DND-41 (cell line): ENCODE measurements around the gene NTMT1.

Experiments
- ATAC-seq: fragments of 200-7000 bp; cut with Tn5 transposase; 3 replicates; pipeline ENCODE4 v1.9.1; 2021; ENCODE audit warnings: low read depth; ENCODE audit not compliant: insufficient read depth
- DNase-seq: peaks from one replicate; pipeline ENCODE4 v3.0.0-alpha.2; 2020
- H2AFZ ChIP-seq: 2 replicates; pipeline ENCODE4 v1.6.0; 2012; ENCODE audit warnings: low read depth, low read length
- H3K27ac ChIP-seq: 2 replicates; pipeline ENCODE4 v1.5.1; 2012; ENCODE audit warnings: low read length, inconsistent platforms
- H3K27me3 ChIP-seq: fragments of 200-600 bp; sonication (generic); 2 replicates; pipeline ENCODE4 v1.6.0; 2012; ENCODE audit warnings: low read length, mild to moderate bottlenecking, inconsistent platforms; ENCODE audit not compliant: insufficient read depth, poor library complexity
- H3K36me3 ChIP-seq: 2 replicates; pipeline ENCODE4 v1.5.1; 2012; ENCODE audit warnings: low read length, inconsistent platforms; ENCODE audit not compliant: insufficient read depth
- H3K4me1 ChIP-seq: 2 replicates; pipeline ENCODE4 v1.5.1; 2012; ENCODE audit warnings: mild to moderate bottlenecking, low read length; ENCODE audit not compliant: insufficient read depth
- H3K4me2 ChIP-seq: 2 replicates; pipeline ENCODE4 v1.6.0; 2012; ENCODE audit warnings: mild to moderate bottlenecking, moderate library complexity, low read length, inconsistent platforms; ENCODE audit not compliant: insufficient read depth
- H3K4me3 ChIP-seq, 2 experiments: fragments of 200-600 bp in 1 of 2; shearing (Covaris generic) in 1 of 2; 2 replicates each; pipeline ENCODE4 v1.5.1; 2012 to 2016; ENCODE audit warnings: inconsistent platforms in 2 of 2, low read length in 2 of 2, mild to moderate bottlenecking in 2 of 2, low read depth in 1 of 2, moderate library complexity in 1 of 2
- H3K79me2 ChIP-seq: 2 replicates; pipeline ENCODE4 v1.6.0; 2012; ENCODE audit warnings: low read length, inconsistent platforms; ENCODE audit not compliant: insufficient read depth
- H3K9ac ChIP-seq: 2 replicates; pipeline ENCODE4 v1.6.0; 2012; ENCODE audit warnings: low read depth, mild to moderate bottlenecking, inconsistent platforms, low read length, moderate library complexity
- H3K9me3 ChIP-seq: 2 replicates; pipeline ENCODE4 v1.5.1; 2012; ENCODE audit warnings: low read length, moderate library complexity, mild to moderate bottlenecking, inconsistent platforms; ENCODE audit not compliant: insufficient read depth, severe bottlenecking
- H4K20me1 ChIP-seq: 2 replicates; pipeline ENCODE4 v1.6.0; 2012; ENCODE audit warnings: low read length; ENCODE audit not compliant: insufficient read depth
- EZH2 ChIP-seq: IDR thresholded peaks from 3 replicates; pipeline ENCODE4 v1.6.1; 2012; ENCODE audit warnings: borderline replicate concordance, low read depth, mild to moderate bottlenecking, moderate library complexity, low read length, inconsistent platforms; ENCODE audit not compliant: severe bottlenecking
- TF ChIP-seq, protein P1 (sequence below): IDR thresholded peaks from 2 replicates; pipeline ENCODE4 v1.5.1; 2012; ENCODE audit warnings: borderline replicate concordance, low read length, moderate library complexity, mild to moderate bottlenecking; ENCODE audit not compliant: poor library complexity, severe bottlenecking; ENCODE audit errors: extremely low read depth

Gene NTMT1

DNA sequence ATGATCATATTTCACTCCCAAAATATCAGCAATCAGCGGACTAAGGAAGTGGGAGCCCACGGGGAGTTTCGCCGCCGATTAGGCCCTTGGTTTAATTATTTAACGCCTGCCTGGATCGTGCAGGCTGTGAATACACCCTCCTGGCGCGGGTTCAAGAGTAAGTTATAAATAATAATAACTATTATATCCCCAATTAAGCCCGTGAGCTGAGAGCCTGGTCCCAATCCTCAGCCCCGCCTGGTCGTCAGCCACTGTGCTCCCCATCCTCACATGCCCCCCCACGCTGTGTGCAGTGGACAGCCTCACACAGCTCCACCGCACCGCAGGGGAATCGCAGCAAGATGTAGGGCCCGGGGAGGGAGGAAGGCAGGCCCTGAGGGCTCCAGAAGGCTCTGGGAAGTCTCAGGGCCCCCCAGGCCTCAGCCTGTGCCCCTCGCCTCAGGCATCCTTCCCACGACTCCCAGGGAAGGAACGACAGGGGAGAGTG is 28.6 kb downstream of the NTMT1 start:
- Histone ChIP-seq H4K20me1 (no peaks in the 10 kb centered on the region), H3K27me3 (no peaks in the 10 kb centered on the region), H3K27ac (no peak overlapping the region), H3K4me3 (no peak overlapping the region), H3K9me3 (no peaks in the 10 kb centered on the region), H3K4me2 (no peak overlapping the region), H2AFZ (no peak overlapping the region), H3K36me3 (no peaks in the 10 kb centered on the region), H3K9ac (no peak overlapping the region), H3K4me1 (no peaks in the 10 kb centered on the region), H3K79me2 (no peaks in the 10 kb centered on the region)
- no peak for ATAC-seq
- no peak for TF ChIP-seq EZH2
- TF ChIP-seq, protein P1, sequence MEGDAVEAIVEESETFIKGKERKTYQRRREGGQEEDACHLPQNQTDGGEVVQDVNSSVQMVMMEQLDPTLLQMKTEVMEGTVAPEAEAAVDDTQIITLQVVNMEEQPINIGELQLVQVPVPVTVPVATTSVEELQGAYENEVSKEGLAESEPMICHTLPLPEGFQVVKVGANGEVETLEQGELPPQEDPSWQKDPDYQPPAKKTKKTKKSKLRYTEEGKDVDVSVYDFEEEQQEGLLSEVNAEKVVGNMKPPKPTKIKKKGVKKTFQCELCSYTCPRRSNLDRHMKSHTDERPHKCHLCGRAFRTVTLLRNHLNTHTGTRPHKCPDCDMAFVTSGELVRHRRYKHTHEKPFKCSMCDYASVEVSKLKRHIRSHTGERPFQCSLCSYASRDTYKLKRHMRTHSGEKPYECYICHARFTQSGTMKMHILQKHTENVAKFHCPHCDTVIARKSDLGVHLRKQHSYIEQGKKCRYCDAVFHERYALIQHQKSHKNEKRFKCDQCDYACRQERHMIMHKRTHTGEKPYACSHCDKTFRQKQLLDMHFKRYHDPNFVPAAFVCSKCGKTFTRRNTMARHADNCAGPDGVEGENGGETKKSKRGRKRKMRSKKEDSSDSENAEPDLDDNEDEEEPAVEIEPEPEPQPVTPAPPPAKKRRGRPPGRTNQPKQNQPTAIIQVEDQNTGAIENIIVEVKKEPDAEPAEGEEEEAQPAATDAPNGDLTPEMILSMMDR = no peak
- no peak for DNase-seq

DNA sequence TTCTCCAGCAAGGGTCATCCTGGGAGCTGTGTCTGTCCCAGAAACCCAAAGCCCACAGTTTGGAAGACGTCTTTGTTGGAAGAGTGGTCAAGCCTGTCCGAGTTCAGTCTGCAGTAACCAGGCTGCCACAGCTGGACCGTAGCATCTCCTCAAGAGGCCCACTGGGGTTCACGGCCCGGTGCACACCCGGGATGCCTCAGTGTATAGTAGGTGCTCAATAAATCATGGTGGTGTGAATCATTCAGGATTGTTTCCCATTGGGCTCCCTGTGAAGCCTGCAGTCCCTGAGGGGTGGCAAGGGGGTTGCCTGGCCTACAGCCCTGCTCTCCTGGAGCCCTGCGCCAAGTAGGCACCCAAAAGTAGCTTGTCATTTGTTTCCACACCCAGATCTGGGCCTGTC is 29.2 kb downstream of the NTMT1 start:
- H3K36me3 ChIP-seq = no peaks in the 10 kb centered on the region
- H3K4me2 ChIP-seq = no peak overlapping the region
- H3K9me3 ChIP-seq = no peaks in the 10 kb centered on the region
- DNase-seq (no peak), ATAC-seq (no peak)
- no peaks in the 10 kb centered on the region for H3K4me1 ChIP-seq
- no peaks in the 10 kb centered on the region for H3K79me2 ChIP-seq
- H3K27me3 ChIP-seq = no peaks in the 10 kb centered on the region
- H3K27ac ChIP-seq = no peak overlapping the region
- TF ChIP-seq, protein P1 = no peak
- TF ChIP-seq EZH2 = no peak
- no peak overlapping the region for H3K4me3 ChIP-seq
- H3K9ac ChIP-seq = no peak overlapping the region
- H2AFZ ChIP-seq = no peak overlapping the region
- no peaks in the 10 kb centered on the region for H4K20me1 ChIP-seq

DNA sequence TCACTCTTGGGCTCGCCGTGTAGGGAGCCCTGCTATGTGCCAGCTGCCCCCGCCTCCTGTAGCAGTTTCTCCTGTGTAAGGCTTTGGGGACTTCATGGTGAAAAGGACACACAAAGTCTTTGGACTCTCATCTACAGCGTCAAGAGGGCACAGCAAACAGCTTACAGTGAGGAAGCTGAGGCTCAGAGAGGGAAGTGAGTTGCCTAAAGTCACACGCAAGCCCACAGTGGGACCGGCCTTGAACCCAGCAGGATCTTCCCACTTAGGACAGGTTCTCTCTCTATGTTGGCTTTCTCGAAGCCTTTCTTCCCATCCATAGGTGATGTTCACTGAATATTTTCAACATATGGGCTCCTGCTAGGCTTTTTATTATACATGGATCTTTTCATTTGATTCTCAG is 29.7 kb downstream of the NTMT1 start:
- H3K36me3 ChIP-seq = no peaks in the 10 kb centered on the region
- DNase-seq = no peak

More for the DNA sequence above, 29.7 kb downstream of the NTMT1 start:
- Histone ChIP-seq H3K9me3 (no peaks in the 10 kb centered on the region), H3K4me3 (no peak overlapping the region), H4K20me1 (no peaks in the 10 kb centered on the region), H2AFZ (no peak overlapping the region), H3K27ac (no peak overlapping the region), H3K9ac (no peak overlapping the region), H3K79me2 (no peaks in the 10 kb centered on the region), H3K4me1 (no peaks in the 10 kb centered on the region), H3K27me3 (no peaks in the 10 kb centered on the region), H3K4me2 (no peak overlapping the region)
- no peak for TF ChIP-seq EZH2
- TF ChIP-seq, protein P1 = no peak
- no peak for ATAC-seq
